ENCODE measurements around the gene UBE2J2. TPM values are rescaled to one million over a fixed set of nuclear protein-coding genes. Genes with fewer than 3 reads are reported as not detected.

The UBE2J2 gene
- total and polyA plus RNA-seq, 2 of the 8 experiments (the other 6 are each of a cell fraction or from before 2014, with no cell fraction given): 33.6 to 67.9 TPM

- no peak for TF ChIP-seq CHD7 (IDR thresholded peaks at IDR 0.05; ENCODE audit: insufficient replicate concordance, low read length)
- TF ChIP-seq PHF8 (conservative IDR thresholded peaks at IDR 0.05; ENCODE audit: low read depth, low read length): no peak
- TF ChIP-seq ATF2 (IDR thresholded peaks at IDR 0.05; ENCODE audit: low read length): no peak
- no peak for TF ChIP-seq CHD2 (IDR thresholded peaks at IDR 0.05; ENCODE audit: low read length)
Measured at GRCh38 chr1:1222575-1223225, 51.0 kb downstream of the UBE2J2 start (continued).

Data from H1 (cell line).